ENCODE measurements around the gene C8B. TPM values are rescaled to one million over a fixed set of nuclear protein-coding genes. Genes with fewer than 3 reads are reported as not detected.

Gene C8B
- total RNA-seq, 3 donors from 2014 or later = not detected

DNA sequence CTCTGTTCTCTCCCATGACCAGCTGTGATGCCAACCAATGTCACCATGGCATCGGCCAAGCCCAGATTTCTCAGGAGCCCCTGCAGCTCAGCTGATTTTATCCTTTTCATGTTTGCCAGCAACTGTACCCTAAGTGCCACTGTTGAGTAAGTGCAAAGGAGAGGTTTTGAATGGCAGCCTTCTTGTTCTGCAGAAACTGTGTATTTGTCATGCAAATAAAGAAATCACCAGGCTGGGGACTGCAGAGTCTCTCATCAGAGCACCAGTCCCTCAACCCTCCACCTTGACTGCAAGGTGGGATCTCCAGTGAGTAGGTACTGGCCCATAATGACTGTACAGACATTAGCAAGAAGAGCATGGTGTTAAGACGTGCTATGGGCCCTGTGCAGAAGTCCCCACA is 26.6 kb downstream of the C8B start:
- DNase-seq = no peak

DNA sequence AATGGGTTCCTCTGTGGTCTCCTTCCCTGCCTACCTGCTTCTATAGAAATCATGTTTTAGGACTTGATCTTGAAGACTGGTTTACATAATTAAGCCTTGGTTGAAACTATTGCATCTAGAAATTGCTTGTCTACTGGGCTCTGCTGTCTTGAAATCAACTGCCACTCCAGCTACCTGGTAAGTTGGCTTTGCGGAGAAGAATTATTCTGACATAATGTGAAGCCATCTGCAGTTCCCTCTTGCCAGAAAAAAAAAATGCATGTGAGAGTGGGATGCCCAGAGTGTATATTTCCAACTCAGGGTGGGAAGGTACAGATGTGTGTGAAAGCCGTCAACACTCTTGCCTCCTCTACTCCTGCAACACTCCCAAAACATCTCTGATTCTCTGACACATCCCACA is 27.2 kb downstream of the C8B start:
- H3K36me3 ChIP-seq (ENCODE audit: low read depth) = no peaks in the 10 kb centered on the region
- no peaks in the 10 kb centered on the region for H3K4me1 ChIP-seq (ENCODE audit: low read depth)
- no peak overlapping the region for H3K4me3 ChIP-seq
- DNase-seq (no peak), ATAC-seq (no peak)
- TF ChIP-seq CTCF (IDR thresholded peaks at IDR 0.05) = no peak
- H3K9me3 ChIP-seq = no peaks in the 10 kb centered on the region
- intact Hi-C loops (cut with DNase I, micrococcal nuclease) = no loop called here

More for the DNA sequence above, 26.6 kb downstream of the C8B start:
- ATAC-seq = no peak
- H3K9me3 ChIP-seq = no peaks in the 10 kb centered on the region
- intact Hi-C loops (cut with DNase I, micrococcal nuclease) = no loop called here
- H3K4me1 ChIP-seq (ENCODE audit: low read depth) = no peaks in the 10 kb centered on the region
- TF ChIP-seq CTCF (IDR thresholded peaks at IDR 0.05) = no peak
- no peaks in the 10 kb centered on the region for H3K36me3 ChIP-seq (ENCODE audit: low read depth)
- no peak overlapping the region for H3K4me3 ChIP-seq

DNA sequence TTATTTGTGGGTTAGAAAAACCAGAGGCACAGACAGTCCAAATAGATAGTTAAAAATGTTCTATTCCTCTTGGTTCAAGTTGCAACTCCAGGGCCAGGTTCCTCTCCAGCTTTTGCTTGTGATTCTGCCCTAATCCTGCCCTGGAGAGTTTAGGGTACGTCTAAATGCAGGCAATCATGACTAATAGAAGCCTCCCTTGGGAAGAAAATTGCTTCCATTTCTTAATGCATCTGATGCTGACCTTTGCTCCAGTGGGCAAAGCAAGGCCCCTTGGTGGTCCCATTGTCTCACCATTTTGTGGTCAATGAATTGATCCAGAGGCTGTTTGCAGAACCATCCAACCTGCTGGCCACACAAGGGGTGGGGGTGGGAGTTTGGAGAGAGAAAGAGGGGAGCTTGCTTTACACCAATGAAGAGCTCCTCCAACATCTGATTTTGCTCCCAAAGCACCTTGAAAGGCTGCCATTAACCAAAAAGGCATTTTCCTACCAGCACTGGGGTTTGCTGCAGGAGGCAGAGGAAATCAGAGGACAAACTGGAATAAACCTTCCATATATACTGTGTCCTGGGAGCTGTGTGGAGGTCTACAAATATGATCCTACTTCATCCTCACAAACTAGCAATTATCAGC is 31.3 kb downstream of the C8B start:
- DNase-seq (no peak), ATAC-seq (no peak)
- Histone ChIP-seq H3K36me3 (ENCODE audit: low read depth) (no peaks in the 10 kb centered on the region), H3K4me3 (no peak overlapping the region), H3K9me3 (no peaks in the 10 kb centered on the region), H3K4me1 (ENCODE audit: low read depth) (no peaks in the 10 kb centered on the region)
- intact Hi-C loops (cut with DNase I, micrococcal nuclease) = no loop called here
- TF ChIP-seq CTCF (IDR thresholded peaks at IDR 0.05) = no peak

- no peaks in the 10 kb centered on the region for H3K36me3 ChIP-seq (ENCODE audit: low read depth)
- TF ChIP-seq CTCF (IDR thresholded peaks at IDR 0.05) = no peak
- no peaks in the 10 kb centered on the region for H3K4me1 ChIP-seq (ENCODE audit: low read depth)
- ATAC-seq (no peak), DNase-seq (no peak)
- no peaks in the 10 kb centered on the region for H3K9me3 ChIP-seq
- H3K4me3 ChIP-seq = no peak overlapping the region
- intact Hi-C loops (cut with DNase I, micrococcal nuclease) = no loop called here
Observed at GRCh38 chr1:56933606-56934005, 32.2 kb downstream of the C8B start.

- no peak for ATAC-seq
- no peaks in the 10 kb centered on the region for H3K9me3 ChIP-seq
- H3K4me1 ChIP-seq (ENCODE audit: low read depth) = no peaks in the 10 kb centered on the region
- intact Hi-C loops (cut with DNase I, micrococcal nuclease) = no loop called here
- no peak for TF ChIP-seq CTCF (IDR thresholded peaks at IDR 0.05)
- no peaks in the 10 kb centered on the region for H3K36me3 ChIP-seq (ENCODE audit: low read depth)
- no peak for DNase-seq
- H3K4me3 ChIP-seq = no peak overlapping the region
Observed at GRCh38 chr1:56933161-56933560, 32.7 kb downstream of the C8B start.

- H3K4me1 ChIP-seq (ENCODE audit: low read depth) = no peaks in the 10 kb centered on the region
- no peak for ATAC-seq
Observed at GRCh38 chr1:56931686-56932085, 34.1 kb downstream of the C8B start.

More at GRCh38 chr1:56931686-56932085, 34.1 kb downstream of the C8B start:
- no peak for TF ChIP-seq CTCF (IDR thresholded peaks at IDR 0.05)
- Histone ChIP-seq H3K4me3 (no peak overlapping the region), H3K9me3 (no peaks in the 10 kb centered on the region), H3K36me3 (ENCODE audit: low read depth) (no peaks in the 10 kb centered on the region)
- intact Hi-C loops (cut with DNase I, micrococcal nuclease) = no loop called here
- no peak for DNase-seq

All from mucosa of descending colon (tissue), 3 donors.